22Rv1 (cell line): Measurements from ENCODE around the gene TBCEL.
"Not testable (repeated sequence)": the region's sequence is repeated elsewhere in the genome, so short reads cannot be mapped to it uniquely, and the experiment has no call there.

Experiments
- H3K27ac ChIP-seq: fragments of 450-650 bp; 2 replicates; pipeline ENCODE4 v1.5.1; 2017
- ZFX ChIP-seq: fragments of 450-650 bp; IDR thresholded peaks from 2 replicates; pipeline ENCODE4 v1.6.1; 2017; ENCODE audit warnings: antibody characterized with exemption, borderline replicate concordance
- TF ChIP-seq, protein P1 (sequence below): fragments of 450-650 bp; IDR thresholded peaks from 2 replicates; pipeline ENCODE4 v1.5.1; 2017; ENCODE audit warnings: mild to moderate bottlenecking

The TBCEL gene

DNA sequence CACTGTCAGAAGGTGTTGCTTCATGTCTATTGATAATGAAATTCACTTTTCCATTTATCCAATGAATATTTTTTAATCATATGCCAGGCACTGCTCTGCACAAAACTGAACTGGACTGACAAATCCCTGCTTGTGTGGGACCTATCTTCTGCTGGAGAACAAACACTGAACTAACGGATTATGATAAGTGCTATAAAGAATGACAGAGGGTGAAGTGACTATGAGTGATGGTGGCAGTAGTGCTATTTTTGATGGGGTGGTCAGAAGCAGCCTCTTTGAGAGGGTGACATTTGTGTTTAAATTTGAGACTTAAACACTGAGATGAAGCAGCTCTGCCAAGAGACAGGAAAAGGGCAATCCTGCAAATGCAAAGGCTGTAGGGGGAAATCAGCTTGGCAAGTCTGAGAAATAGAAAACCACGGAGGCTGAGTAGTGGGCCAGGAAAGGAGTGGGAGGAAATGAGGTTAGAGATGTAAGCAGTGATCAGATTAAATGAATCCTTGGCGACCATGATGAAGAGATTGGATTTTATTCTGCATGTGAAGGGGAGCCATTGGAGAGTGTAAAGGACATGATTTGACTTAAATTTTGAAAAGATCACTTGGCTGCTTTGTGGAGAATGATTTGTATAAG lies 6.0 kb downstream of the TBCEL start:
- TF ChIP-seq ZFX: no peak
- TF ChIP-seq, protein P1, sequence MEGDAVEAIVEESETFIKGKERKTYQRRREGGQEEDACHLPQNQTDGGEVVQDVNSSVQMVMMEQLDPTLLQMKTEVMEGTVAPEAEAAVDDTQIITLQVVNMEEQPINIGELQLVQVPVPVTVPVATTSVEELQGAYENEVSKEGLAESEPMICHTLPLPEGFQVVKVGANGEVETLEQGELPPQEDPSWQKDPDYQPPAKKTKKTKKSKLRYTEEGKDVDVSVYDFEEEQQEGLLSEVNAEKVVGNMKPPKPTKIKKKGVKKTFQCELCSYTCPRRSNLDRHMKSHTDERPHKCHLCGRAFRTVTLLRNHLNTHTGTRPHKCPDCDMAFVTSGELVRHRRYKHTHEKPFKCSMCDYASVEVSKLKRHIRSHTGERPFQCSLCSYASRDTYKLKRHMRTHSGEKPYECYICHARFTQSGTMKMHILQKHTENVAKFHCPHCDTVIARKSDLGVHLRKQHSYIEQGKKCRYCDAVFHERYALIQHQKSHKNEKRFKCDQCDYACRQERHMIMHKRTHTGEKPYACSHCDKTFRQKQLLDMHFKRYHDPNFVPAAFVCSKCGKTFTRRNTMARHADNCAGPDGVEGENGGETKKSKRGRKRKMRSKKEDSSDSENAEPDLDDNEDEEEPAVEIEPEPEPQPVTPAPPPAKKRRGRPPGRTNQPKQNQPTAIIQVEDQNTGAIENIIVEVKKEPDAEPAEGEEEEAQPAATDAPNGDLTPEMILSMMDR: no peak
- H3K27ac ChIP-seq: no peak overlapping the region

DNA sequence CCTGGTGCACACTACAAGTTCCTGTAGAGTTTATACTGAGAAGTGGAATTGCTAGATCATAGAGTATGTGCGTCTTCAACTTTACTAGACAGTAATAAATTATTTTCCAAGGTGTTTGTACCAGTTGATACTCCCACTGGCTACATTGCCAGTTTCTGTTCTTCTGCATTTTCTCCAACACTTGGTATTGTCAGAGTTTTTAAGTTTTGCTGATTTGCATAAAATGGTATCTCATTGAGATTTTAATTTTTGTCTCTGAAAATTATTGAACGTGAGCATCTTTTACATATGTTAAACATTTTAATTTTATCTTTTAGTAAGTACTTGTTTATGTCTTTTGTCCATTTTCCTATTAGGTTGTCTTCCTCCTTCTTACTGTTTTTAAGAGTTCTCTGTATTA lies 7.3 kb downstream of the TBCEL start:
- TF ChIP-seq, protein P1: no peak
- no peak for TF ChIP-seq ZFX
- no peak overlapping the region for H3K27ac ChIP-seq

DNA sequence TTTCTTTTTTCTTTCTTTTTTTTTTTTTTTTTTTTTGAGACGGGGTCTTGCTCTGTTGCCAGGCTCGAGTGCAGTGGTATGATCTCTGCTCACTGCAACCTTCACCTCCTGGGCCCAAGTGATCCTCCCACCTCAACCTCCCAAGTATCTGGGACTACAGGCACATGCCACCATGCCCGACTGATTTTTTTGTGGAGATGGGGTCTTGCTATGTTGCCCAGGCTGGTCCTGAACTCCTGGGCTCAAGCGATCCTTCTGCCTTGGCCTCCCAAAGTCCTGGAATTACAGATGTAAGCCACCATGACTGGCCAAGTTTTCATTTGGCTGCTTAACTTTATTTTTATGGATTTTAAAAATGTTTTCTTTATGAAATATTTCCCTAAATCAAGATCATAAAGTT lies 7.7 kb downstream of the TBCEL start:
- not testable (repeated sequence) for H3K27ac ChIP-seq

DNA sequence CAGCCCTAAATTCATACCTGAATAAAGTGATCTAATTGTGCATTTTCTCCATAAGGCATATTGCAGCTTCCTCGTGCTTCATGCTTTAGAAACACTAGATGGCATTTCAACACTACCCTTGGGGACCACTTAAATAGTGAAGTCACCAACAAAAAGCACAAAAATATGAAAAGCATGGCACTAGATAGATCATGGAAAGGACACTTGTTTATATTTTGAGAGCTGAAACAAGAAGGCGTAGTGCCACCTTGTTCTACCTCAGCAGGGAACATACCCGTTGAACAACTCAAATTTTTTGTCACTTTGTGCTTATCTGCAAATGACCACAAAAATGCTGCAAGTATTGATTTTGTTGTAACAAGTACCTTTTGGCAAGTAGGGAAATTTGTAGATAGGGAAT lies 8.6 kb downstream of the TBCEL start:
- no peak overlapping the region for H3K27ac ChIP-seq
- TF ChIP-seq, protein P1: no peak
- no peak for TF ChIP-seq ZFX

DNA sequence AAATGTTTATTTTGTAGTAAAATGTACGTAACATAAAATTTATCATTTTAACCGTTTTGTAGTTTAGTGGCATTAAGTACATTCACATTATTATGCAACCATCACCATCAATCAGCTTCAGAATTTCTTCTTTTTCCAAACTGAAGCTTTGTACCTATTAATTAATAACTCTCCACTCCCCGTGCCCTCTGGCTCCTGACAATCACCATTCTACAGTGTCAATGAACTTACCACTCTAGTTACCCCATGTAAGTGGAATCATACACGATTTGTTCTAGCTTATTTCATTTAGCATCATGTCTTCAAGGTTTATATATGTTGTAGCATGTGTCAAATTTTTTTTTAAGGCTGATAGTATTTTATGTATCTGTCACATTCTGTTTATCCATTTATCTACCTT lies 9.7 kb downstream of the TBCEL start:
- H3K27ac ChIP-seq: no peak overlapping the region
- no peak for TF ChIP-seq ZFX
- TF ChIP-seq, protein P1: no peak

DNA sequence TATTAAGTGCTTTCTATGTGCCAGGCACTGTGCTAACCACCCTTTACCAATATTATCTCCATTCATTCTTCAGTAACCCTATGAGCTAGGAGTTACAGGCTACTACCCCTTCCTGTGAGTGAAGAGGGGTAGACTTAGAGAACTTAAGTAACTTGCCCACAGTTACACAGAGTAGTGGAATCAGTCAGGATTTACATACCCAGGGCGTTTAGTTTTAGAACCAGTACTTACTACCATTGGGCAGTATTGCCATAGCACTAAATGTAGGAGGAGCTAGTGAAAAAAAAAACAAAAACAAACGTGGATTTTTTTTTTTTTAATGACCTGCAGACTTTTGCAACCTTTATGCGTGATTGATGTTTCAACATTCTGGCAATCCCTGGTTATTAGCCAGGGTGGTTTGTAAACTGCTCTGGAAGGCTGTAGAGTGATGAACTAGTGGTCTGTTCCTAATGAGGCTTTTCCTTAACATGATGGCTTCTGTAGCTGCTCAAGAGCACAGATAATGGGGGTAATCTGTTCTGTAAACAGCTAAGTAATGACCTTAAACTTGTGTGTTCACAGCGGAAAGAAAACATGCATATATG lies 11.4 kb downstream of the TBCEL start:
- no peak overlapping the region for H3K27ac ChIP-seq
- TF ChIP-seq, protein P1: no peak
- TF ChIP-seq ZFX: no peak

DNA sequence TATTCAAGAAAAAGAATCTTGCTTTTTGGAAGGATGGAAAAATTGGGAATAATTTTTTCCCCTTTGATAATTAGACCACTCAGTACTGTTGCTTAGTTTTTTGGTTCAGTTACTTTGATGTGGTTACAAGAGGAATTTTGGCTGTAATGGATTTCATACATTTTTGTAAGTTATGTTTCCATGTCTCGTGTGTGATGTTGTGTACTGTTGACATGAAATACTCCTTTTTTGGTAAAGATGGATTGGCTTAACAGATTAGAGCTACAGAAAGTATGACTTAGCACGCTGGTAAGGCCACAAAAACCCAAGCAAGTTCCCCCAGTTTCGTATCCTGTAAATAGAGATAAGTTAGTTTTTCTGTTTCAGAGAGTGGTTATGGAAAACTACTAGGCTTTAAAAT lies 11.9 kb downstream of the TBCEL start:
- TF ChIP-seq, protein P1: no peak
- no peak for TF ChIP-seq ZFX
- no peak overlapping the region for H3K27ac ChIP-seq

DNA sequence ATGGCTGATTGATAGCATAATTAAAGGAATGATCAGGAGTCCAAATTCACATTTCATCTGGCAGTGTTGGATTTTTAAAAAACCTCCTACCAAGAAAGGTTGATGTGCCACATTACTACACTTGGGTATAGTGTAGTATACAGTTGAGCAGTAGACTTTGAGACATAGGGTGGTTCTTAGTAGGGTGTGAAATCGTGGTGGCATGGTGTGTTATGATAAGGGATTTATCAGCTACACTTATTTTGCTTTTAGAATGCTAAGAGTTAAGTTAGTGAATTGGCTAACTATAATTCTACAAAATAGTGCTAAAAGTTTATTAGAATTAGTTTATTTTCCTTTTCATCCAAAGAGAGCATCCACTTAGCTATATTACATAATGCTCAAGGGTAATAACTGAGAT lies 13.1 kb downstream of the TBCEL start:
- TF ChIP-seq, protein P1: no peak
- TF ChIP-seq ZFX: no peak
- H3K27ac ChIP-seq: no peak overlapping the region
